SK-N-SH (cell line): Measurements from ENCODE around the gene MUC20. TPM values are rescaled to one million over a fixed set of nuclear protein-coding genes. Genes with fewer than 3 reads are reported as not detected.
"Not testable (repeated sequence)": the region's sequence is repeated elsewhere in the genome, so short reads cannot be mapped to it uniquely, and the experiment has no call there.

Experiments
- CTCF ChIA-PET: fragments of 300-600, 350-600 bp; formaldehyde crosslinking; extraction: SDS; loops from one replicate; lab custom pipeline; 2021; lab: Yijun Ruan, JAX
- POLR2A ChIA-PET: fragments of 350-600 bp; sonication (Branson Sonifier 250); formaldehyde crosslinking; extraction: SDS; loops from one replicate; lab custom pipeline; 2020; ENCODE audit warnings: antibody characterized with exemption, inconsistent platforms; lab: Yijun Ruan, JAX
- DNase-seq: peaks from one replicate; pipeline ENCODE4 v3.0.0; 2012
- H2AFZ ChIP-seq: fragments of 200-600 bp; sonication (generic); 2 replicates; pipeline ENCODE4 v1.8.1; 2016; ENCODE audit warnings: antibody characterized with exemption, mild to moderate bottlenecking, low read depth
- H3F3A ChIP-seq: fragments of 200-600 bp; sonication (generic); replicated peaks from 2 replicates; pipeline ENCODE3; 2016; ENCODE audit warnings: antibody characterized with exemption, mild to moderate bottlenecking; ENCODE audit not compliant: insufficient read depth
- H3K27ac ChIP-seq, 2 experiments: fragments of 200-500 bp in 1 of 2; fragments of 200-600 bp in 1 of 2; sonication (Bioruptor generic) in 1 of 2; sonication (generic), shearing (Covaris generic) in 1 of 2; 2 replicates each; pipeline versions ENCODE4 v1.5.1 to v1.6.1; 2014 to 2016; ENCODE audit warnings: low read depth in 2 of 2, inconsistent platforms in 1 of 2, low read length in 1 of 2, mild to moderate bottlenecking in 1 of 2, mixed read lengths in 1 of 2
- H3K27me3 ChIP-seq: fragments of 200-600 bp; sonication (generic), shearing (Covaris generic); 2 replicates; pipeline ENCODE4 v1.6.1; 2016; ENCODE audit warnings: mixed run types; ENCODE audit not compliant: insufficient read depth
- H3K36me3 ChIP-seq, 2 experiments: fragments of 200-500 bp in 1 of 2; fragments of 200-600 bp in 1 of 2; sonication (Bioruptor generic) in 1 of 2; sonication (generic) in 1 of 2; replicated peaks in 1 of 2; 2 replicates each; pipeline versions ENCODE3 to v1.5.1; 2014 to 2016; ENCODE audit warnings: low read length in 1 of 2, mild to moderate bottlenecking in 1 of 2; ENCODE audit not compliant: insufficient read depth in 2 of 2, control insufficient read depth in 1 of 2
- H3K4me1 ChIP-seq, 2 experiments: fragments of 200-500 bp in 1 of 2; fragments of 200-600 bp in 1 of 2; sonication (Bioruptor generic) in 1 of 2; sonication (generic), shearing (Covaris generic) in 1 of 2; 2 replicates each; pipeline versions ENCODE4 v1.5.1 to v1.6.1; 2014 to 2016; ENCODE audit warnings: low read depth in 1 of 2, low read length in 1 of 2, mixed run types in 1 of 2; ENCODE audit not compliant: insufficient read depth in 2 of 2, control insufficient read depth in 1 of 2
- H3K4me2 ChIP-seq: fragments of 200-600 bp; sonication (generic), shearing (Covaris generic); 2 replicates; pipeline ENCODE4 v1.6.1; 2017; ENCODE audit warnings: mixed run types
- H3K4me3 ChIP-seq, 2 experiments: fragments of 200-500 bp in 1 of 2; fragments of 200-600 bp in 1 of 2; sonication (Bioruptor generic) in 1 of 2; sonication (generic), shearing (Covaris generic) in 1 of 2; 2 replicates each; pipeline versions ENCODE4 v1.5.1 to v1.8.1; 2014 to 2016; ENCODE audit warnings: low read depth in 2 of 2, inconsistent platforms in 1 of 2, low read length in 1 of 2, mild to moderate bottlenecking in 1 of 2, mixed read lengths in 1 of 2, moderate library complexity in 1 of 2
- H3K79me2 ChIP-seq: fragments of 200-600 bp; sonication (generic); 2 replicates; pipeline ENCODE4 v1.8.1; 2017; ENCODE audit warnings: mild to moderate bottlenecking; ENCODE audit not compliant: insufficient read depth
- H3K9ac ChIP-seq: fragments of 200-600 bp; sonication (generic); 2 replicates; pipeline ENCODE4 v1.6.1; 2017; ENCODE audit warnings: mixed run types
- H3K9me2 ChIP-seq: fragments of 200-600 bp; sonication (generic); 2 replicates; pipeline ENCODE4 v1.6.1; 2017; ENCODE audit warnings: mixed run types
- H3K9me3 ChIP-seq: fragments of 200-600 bp; sonication (generic); 2 replicates; pipeline ENCODE4 v1.6.1; 2017; ENCODE audit warnings: mixed run types, mild to moderate bottlenecking, moderate library complexity
- H4K20me1 ChIP-seq: fragments of 200-600 bp; sonication (generic); 2 replicates; pipeline ENCODE4 v1.6.1; 2017; ENCODE audit warnings: mild to moderate bottlenecking, mixed run types; ENCODE audit not compliant: insufficient read depth
- CTCF ChIP-seq: fragments of 200-600 bp; sonication (generic); IDR thresholded peaks from 2 replicates; pipeline ENCODE4 v1.6.1; 2017; ENCODE audit warnings: antibody characterized with exemption, mild to moderate bottlenecking, moderate library complexity
- ELF1 ChIP-seq: IDR thresholded peaks from 2 replicates; pipeline ENCODE4 v1.4.0; 2012
- EZH2phosphoT487 ChIP-seq: fragments of 200-600 bp; sonication (generic); IDR thresholded peaks from 2 replicates; pipeline ENCODE4 v1.6.1; 2017; ENCODE audit warnings: low read depth, mixed run types, mild to moderate bottlenecking, antibody characterized with exemption, moderate library complexity, borderline replicate concordance
- GABPA ChIP-seq: IDR thresholded peaks from 2 replicates; pipeline ENCODE4 v1.4.0; 2012; ENCODE audit warnings: low read depth, mild to moderate bottlenecking
- GATA2 ChIP-seq: sonication (generic); formaldehyde crosslinking; IDR thresholded peaks from 2 replicates; pipeline ENCODE4 v1.5.0; 2020; ENCODE audit warnings: mild to moderate bottlenecking, missing genetic modification reagents
- IRF3 ChIP-seq: fragments of 150-350 bp; IDR thresholded peaks from 2 replicates; pipeline ENCODE4 v1.6.1; 2016; ENCODE audit warnings: mild to moderate bottlenecking, low read depth, low read length
- JUND ChIP-seq: IDR thresholded peaks from 2 replicates; pipeline ENCODE4 v1.4.0; 2012
- MAX ChIP-seq: IDR thresholded peaks from 2 replicates; pipeline ENCODE4 v1.4.0; 2012; ENCODE audit warnings: low read depth
- NRF1 ChIP-seq: IDR thresholded peaks from 2 replicates; pipeline ENCODE4 v1.6.1; 2012; ENCODE audit warnings: low read depth, mild to moderate bottlenecking, low read length
- POLR2AphosphoS5 ChIP-seq: IDR thresholded peaks from 2 replicates; pipeline ENCODE4 v1.6.1; 2012; ENCODE audit warnings: low read depth, low read length
- RFX5 ChIP-seq: IDR thresholded peaks from 2 replicates; pipeline ENCODE4 v1.6.1; 2012; ENCODE audit warnings: mild to moderate bottlenecking, improper control_type of control experiment, low read length
- RXRA ChIP-seq: IDR thresholded peaks from 2 replicates; pipeline ENCODE4 v1.4.0; 2012; ENCODE audit warnings: low read depth, mild to moderate bottlenecking, borderline replicate concordance
- SIN3A ChIP-seq: IDR thresholded peaks from 2 replicates; pipeline ENCODE4 v1.6.1; 2012; ENCODE audit warnings: low read depth, mild to moderate bottlenecking, low read length, moderate library complexity, borderline replicate concordance
- USF1 ChIP-seq: IDR thresholded peaks from 2 replicates; pipeline ENCODE4 v1.4.0; 2012; ENCODE audit warnings: low read depth, borderline replicate concordance
- WGBS: methylation state at CpG from one replicate; pipeline ENCODE4 v1.1.6; 2017; ENCODE audit warnings: low lambda C conversion rate; 5-methylcytosine and 5-hydroxymethylcytosine counted together
- polyA plus RNA-seq, 3 experiments: library from polyadenylated mRNA; depleted of rRNA; stranded (reverse); fragments of >200 nt; gene quantifications; 2 replicates each; pipeline ENCODE4 v1.2.3, GENCODE V29; 2012

MUC20 gene
- polyA plus RNA-seq, 1 of the 3 experiments (the other 2 are of a cell fraction): 0.31 TPM

GRCh38 chr3:195692781-195693427, 27.9 kb upstream of the MUC20 start:
- peaks cover 25 to 26% of the 10 kb centered on the region in 2 experiments for H3K36me3 ChIP-seq
- no peak for TF ChIP-seq NRF1
- POLR2A ChIA-PET: no interaction called here

GRCh38 chr3:195693428-195694216, 27.2 kb upstream of the MUC20 start:
- Histone ChIP-seq H3K4me3 (no peak overlapping the region), H4K20me1 (no peaks in the 10 kb centered on the region), H3K9me3 (no peaks in the 10 kb centered on the region), H3K4me2 (no peak overlapping the region), H3K9me2 (no peaks in the 10 kb centered on the region), H3K36me3 (peaks cover 25 to 26% of the 10 kb centered on the region in 2 experiments), H3K79me2 (no peaks in the 10 kb centered on the region), H3K9ac (no peak overlapping the region), H3K27ac (no peak overlapping the region), H2AFZ (no peak overlapping the region), H3K4me1 (peaks cover 0 to 10% of the 10 kb centered on the region in 2 experiments; a peak in 1 of 4 replicates), H3K27me3 (no peaks in the 10 kb centered on the region), H3F3A (peaks cover 3% of the 10 kb centered on the region)
- ChIA-PET POLR2A (no interaction called here), CTCF (interaction anchor here (1.1 to 1.6 kb wide), 2 partner anchors 11 to 201 kb away, joined by 3 to 4 read pairs; no protein-coding TSS in a partner anchor)
- DNase-seq: no peak
- no peak for TF ChIP-seq MAX
- no peak for TF ChIP-seq GABPA
- no peak for TF ChIP-seq GATA2 (CRISPR knock-in tag)
- no peak for TF ChIP-seq IRF3
- no peak for TF ChIP-seq RFX5
- TF ChIP-seq POLR2AphosphoS5: no peak
- no peak for TF ChIP-seq JUND
- no peak for TF ChIP-seq USF1
- no peak for TF ChIP-seq SIN3A
- no peak for TF ChIP-seq EZH2phosphoT487
- no peak for TF ChIP-seq CTCF
- TF ChIP-seq RXRA: no peak
- TF ChIP-seq ELF1: no peak
- 81% methylated on average over 13 of the region's 13 CpGs for WGBS

More at GRCh38 chr3:195692781-195693427, 27.9 kb upstream of the MUC20 start:
- H3K4me1 ChIP-seq: peaks cover 0 to 6% of the 10 kb centered on the region in 2 experiments; a peak in 1 of 4 replicates
- no peaks in the 10 kb centered on the region for H3K9me2 ChIP-seq
- H3F3A ChIP-seq: peaks cover 3% of the 10 kb centered on the region
- CTCF ChIA-PET: interaction anchor here (1.6 kb wide), 1 partner anchor 11 kb away, joined by 4 read pairs; no protein-coding TSS in a partner anchor
- no peak for DNase-seq
- H3K27ac ChIP-seq: no peak overlapping the region
- H3K27me3 ChIP-seq: no peaks in the 10 kb centered on the region
- no peaks in the 10 kb centered on the region for H3K79me2 ChIP-seq
- no peak overlapping the region for H3K4me2 ChIP-seq
- H2AFZ ChIP-seq: no peak overlapping the region
- H3K4me3 ChIP-seq: no peak overlapping the region
- WGBS: 87% methylated on average over 5 of the region's 5 CpGs
- peaks cover 1% of the 10 kb centered on the region; the same call in 1 of the 2 replicates for H4K20me1 ChIP-seq
- no peak overlapping the region for H3K9ac ChIP-seq
- no peaks in the 10 kb centered on the region for H3K9me3 ChIP-seq

GRCh38 chr3:195694217-195695076, 26.3 kb upstream of the MUC20 start:
- H3F3A ChIP-seq, H3K79me2 ChIP-seq, H3K27ac ChIP-seq, H3K27me3 ChIP-seq, H2AFZ ChIP-seq, DNase-seq, H3K9me2 ChIP-seq, H3K9ac ChIP-seq, H4K20me1 ChIP-seq, H3K4me2 ChIP-seq, H3K4me3 ChIP-seq, H3K9me3 ChIP-seq, POLR2A ChIA-PET, H3K4me1 ChIP-seq: not testable (repeated sequence)
- 89% methylated on average over 8 of the region's 8 CpGs for WGBS
- H3K36me3 ChIP-seq: peaks cover 21 to 26% of the 10 kb centered on the region in 2 experiments
- CTCF ChIA-PET: interaction anchor here (1.1 kb wide), 1 partner anchor 200 kb away, joined by 3 read pairs; no protein-coding TSS in a partner anchor
